Endometrial microvascular endothelial cells (primary cell): ENCODE results near the gene ALG8. TPM values are rescaled to one million over a fixed set of nuclear protein-coding genes. Genes with fewer than 3 reads are reported as not detected.

Experiments used
- in situ Hi-C: cut with HindIII; loops from 2 replicates; pipeline ENCODE4 v1.10.0; 2017; ENCODE audit warnings: low sequenced_read_pairs, low pct_unique_long_range_greater_than_20kb; ENCODE audit errors: inconsistent ontology term
- total RNA-seq: library from RNA; depleted of rRNA; stranded (reverse); fragments of >200 nt; gene quantifications from one replicate; pipeline ENCODE4 v1.2.3, GENCODE V29; 2015; ENCODE audit errors: inconsistent ontology term

Gene ALG8
- total RNA-seq, 1 donor from 2014 or later: 57.9 TPM

GRCh38 chr11:78161962-78162371, 22.5 kb upstream of the ALG8 start:
- in situ Hi-C loops: no loop called here

GRCh38 chr11:78161346-78161745, 21.9 kb upstream of the ALG8 start:
- in situ Hi-C loops: no loop called here

GRCh38 chr11:78160557-78160956, 21.1 kb upstream of the ALG8 start:
- in situ Hi-C loops: no loop called here

- in situ Hi-C loops: no loop called here
Measured at GRCh38 chr11:78158987-78159652, 19.7 kb upstream of the ALG8 start.

- in situ Hi-C loops: no loop called here
Measured at GRCh38 chr11:78156127-78156844, 16.9 kb upstream of the ALG8 start.

- in situ Hi-C loops: no loop called here
Measured at GRCh38 chr11:78151804-78152203, 12.4 kb upstream of the ALG8 start.

- in situ Hi-C loops: no loop called here
Measured at GRCh38 chr11:78150754-78151153, 11.3 kb upstream of the ALG8 start.

- in situ Hi-C loops: no loop called here
Measured at GRCh38 chr11:78150346-78150745, 10.9 kb upstream of the ALG8 start.

- in situ Hi-C loops: no loop called here
Measured at GRCh38 chr11:78149646-78150045, 10.2 kb upstream of the ALG8 start.

- in situ Hi-C loops: no loop called here
Measured at GRCh38 chr11:78147807-78148206, 8.4 kb upstream of the ALG8 start.

GRCh38 chr11:78145511-78146025, 6.1 kb upstream of the ALG8 start:
- in situ Hi-C loops: no loop called here

GRCh38 chr11:78140392-78141077, 1.1 kb upstream of the ALG8 start:
- in situ Hi-C loops: no loop called here

- in situ Hi-C loops: no loop called here
Measured at GRCh38 chr11:78138694-78139421, 568 bp downstream of the ALG8 start.

GRCh38 chr11:78138291-78138690, 1.1 kb downstream of the ALG8 start:
- in situ Hi-C loops: no loop called here

- in situ Hi-C loops: no loop called here
Measured at GRCh38 chr11:78132475-78132874, 7.0 kb downstream of the ALG8 start.

GRCh38 chr11:78131956-78132355, 7.5 kb downstream of the ALG8 start:
- in situ Hi-C loops: no loop called here

GRCh38 chr11:78127403-78127802, 12.0 kb downstream of the ALG8 start:
- in situ Hi-C loops: no loop called here

- in situ Hi-C loops: no loop called here
Measured at GRCh38 chr11:78112582-78113275, 26.7 kb downstream of the ALG8 start.

GRCh38 chr11:78111298-78111697, 28.1 kb downstream of the ALG8 start:
- in situ Hi-C loops: no loop called here
